ENCODE data around the gene AKIRIN1.
"Not testable (repeated sequence)": the region's sequence is repeated elsewhere in the genome, so short reads cannot be mapped to it uniquely, and the experiment has no call there.

AKIRIN1 gene

DNA sequence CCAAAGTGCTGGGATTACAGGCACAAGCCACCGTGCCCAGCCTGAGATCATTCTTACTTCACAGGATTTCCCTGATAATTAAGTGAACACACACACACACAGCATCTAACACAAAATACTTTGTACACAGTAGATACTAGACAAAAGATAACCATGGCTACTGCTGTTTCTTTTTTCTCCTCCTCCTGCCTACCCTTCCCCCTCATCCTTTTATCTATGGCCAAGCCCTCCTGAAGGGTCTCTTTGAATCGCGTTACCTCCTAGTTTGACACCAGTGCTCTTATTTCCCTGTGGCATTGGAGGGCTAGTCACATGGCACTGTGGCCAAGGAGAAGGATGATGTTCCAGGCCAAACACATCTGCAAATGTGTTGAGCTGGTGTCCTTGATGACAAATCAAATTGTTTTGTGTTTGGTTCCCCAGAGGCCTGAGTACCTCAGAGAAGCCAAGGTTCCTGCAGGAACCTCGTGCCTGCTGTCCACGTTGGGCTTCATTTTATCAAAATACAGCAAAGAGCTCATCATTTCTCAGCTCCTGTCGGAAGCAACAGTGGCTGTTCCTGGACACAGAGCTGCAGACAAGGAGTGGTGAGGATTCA is 55.6 kb downstream of the AKIRIN1 start:
- DNase-seq: no peak

DNA sequence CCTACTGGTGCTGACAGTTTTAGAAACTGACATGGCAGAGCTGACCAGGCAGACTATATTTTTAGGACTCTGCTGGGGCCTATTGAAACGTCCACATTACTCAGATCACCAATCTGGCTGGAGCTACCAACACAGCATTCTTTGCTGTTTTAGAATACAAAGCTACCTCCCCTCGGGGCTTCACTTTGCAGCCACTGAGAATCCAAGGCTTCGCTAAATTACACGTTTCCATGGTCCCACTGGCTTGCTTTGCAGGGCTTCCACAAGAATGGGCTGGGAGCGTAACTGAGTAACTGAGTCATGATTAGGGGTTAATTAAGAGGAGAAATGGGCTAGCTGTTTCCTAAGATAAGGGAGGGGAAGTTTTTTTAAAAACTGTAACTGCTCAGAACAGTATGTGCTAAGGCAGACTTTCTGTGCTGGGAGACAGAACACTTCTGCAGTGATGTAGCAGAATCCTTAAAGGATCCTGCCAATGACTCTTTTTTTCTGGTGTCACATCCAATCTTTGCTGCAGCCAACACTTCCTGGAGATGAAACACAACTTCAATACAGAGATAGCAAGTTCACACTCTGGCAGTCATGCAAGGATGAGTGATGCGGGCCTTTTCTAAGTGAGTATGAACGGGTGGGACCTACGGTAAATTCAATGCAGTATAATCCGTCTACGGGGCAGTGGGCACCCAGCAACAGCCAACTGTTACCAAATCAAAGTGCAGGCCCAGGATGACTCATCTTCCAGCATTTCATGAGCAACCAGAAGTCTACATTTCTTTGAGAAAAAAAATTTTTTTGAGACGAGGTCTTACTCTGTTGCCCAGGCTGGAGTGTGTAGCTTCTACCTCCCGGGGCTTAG is 56.5 kb downstream of the AKIRIN1 start:
- no peak for DNase-seq

DNA sequence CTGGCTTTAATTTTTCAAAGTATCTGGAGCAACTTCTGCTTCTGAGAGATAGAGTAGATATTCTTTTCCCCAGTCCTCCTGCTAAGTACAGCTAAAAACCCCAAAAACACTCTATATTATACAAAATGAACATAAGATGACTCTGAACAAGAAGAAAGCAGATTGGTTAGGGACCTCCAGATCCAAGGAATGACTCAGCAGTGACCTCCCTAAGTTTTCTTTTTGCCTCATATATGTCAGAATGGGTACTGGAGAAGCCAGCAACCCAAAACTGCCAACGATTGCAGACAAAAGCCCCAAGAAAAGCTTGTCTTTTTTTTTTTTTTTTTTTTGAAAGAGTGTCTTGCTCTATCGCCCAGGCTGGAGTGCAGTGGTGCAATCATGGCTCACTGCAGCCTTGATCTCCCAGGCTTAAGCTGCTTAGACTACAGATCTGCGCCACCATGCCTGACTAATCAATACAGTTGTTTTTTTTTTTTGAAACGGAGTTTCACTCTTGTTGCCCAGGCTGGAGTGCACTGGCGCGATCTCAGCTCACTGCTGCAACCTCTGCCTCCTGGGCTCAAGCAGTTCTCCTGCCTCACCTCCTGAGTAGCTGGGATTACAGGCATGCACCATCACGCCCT is 57.8 kb downstream of the AKIRIN1 start:
- DNase-seq: no peak

DNA sequence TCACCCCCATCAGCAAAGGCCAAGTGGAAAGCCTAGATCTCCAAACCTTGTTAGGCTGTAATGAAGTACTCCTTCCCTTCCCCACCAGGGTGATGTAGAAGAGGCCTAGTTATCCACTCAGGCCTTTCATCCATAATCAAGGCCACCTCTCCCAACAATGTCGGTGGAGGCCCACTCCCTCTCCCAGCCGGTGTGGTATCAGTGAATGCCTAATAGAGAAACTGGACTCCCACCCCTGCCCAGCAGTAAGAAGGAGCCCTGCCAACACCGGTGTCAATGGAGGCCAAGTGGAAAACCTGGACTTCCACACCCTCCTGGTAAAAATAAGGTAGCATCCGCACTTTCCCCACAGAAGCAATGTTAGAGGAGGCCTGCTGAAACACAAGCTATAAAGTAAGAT is 58.9 kb downstream of the AKIRIN1 start:
- DNase-seq: no peak

DNA sequence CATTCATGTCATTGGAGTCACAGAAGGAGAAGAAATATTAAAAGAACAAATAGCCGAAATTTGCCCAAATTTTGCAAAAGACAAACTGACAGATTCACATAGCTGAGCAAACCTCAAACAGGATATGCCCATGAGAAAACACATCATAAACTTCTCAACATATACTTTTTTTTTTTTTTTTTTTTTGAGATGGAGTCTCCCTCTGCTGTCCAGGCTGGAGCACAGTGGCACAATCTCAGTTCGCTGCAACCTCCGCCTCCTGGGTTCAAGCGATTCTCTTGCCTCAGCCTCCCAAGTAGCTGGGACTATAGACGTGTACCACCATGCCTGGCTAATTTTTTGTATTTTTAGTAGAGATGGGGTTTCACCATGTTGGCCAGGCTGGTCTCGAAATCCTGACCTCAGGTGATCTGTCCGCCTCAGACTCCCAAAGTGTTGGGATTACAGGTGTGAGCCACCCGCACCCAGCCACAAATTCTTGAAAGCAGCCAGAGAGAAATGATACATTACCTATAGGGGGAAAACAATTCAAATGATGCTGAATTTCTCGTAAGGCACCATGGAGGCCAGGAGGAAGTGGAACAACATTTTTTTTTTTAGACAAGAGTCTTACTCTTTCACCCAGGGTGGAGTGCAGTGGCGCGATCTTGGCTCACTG is 60.2 kb downstream of the AKIRIN1 start:
- DNase-seq: not testable (repeated sequence)

DNA sequence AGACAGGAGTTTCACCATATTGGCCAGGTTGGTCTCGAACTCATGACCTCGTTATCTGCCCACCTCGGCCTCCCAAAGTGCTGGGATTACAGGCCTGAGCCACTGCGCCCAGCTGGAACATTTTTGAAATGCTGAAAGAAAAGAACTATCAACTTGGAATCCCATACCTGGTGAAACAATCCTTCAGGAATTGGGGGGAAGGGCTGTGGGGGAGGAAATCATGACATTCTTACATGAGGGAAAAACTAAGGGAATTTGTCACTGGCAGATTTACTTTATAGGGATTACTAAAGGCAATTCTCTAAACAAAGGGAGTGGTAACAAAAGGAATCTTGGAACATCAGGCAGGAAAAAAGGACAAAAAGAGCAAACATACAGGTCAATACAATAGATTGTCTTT is 60.9 kb downstream of the AKIRIN1 start:
- DNase-seq: no peak

DNA sequence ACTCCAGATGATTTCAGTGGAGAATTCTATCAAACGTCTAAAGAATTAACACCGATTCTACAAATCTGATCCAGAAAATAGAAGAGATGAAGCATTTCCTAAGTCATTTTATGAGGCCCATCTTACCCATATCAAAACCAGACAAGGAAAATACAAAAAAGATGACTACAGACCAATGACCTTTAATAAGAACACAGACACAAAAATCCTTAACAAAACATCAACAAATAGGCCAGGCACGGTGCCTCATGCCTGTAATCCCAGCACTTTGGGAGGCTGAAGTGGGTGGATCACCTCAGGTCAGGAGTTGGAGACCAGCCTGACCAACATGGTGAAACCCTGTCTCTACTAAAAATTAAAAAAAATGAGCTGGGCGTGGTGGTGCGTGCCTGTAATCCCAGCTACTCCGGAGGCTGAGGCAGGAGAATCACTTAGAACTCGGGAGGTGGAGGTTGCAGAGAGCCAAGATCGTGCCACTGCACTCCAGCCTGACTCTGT is 64.2 kb downstream of the AKIRIN1 start:
- DNase-seq: not testable (repeated sequence)
